Stimulated activated CD4-positive, alpha-beta T cell treated with anti-CD3 and anti-CD28 coated beads, Interleukin-15, amount 100 ng/mL, for 48 hours (primary cell): Measurements from ENCODE around the gene PDE8B.

ENCODE experiments used
- DNase-seq, 2 donors: peaks; one replicate each; pipeline ENCODE4 v3.0.0-alpha.2; 2020; ENCODE audit warnings: low read depth in 2 of 2

The PDE8B gene, protein sequence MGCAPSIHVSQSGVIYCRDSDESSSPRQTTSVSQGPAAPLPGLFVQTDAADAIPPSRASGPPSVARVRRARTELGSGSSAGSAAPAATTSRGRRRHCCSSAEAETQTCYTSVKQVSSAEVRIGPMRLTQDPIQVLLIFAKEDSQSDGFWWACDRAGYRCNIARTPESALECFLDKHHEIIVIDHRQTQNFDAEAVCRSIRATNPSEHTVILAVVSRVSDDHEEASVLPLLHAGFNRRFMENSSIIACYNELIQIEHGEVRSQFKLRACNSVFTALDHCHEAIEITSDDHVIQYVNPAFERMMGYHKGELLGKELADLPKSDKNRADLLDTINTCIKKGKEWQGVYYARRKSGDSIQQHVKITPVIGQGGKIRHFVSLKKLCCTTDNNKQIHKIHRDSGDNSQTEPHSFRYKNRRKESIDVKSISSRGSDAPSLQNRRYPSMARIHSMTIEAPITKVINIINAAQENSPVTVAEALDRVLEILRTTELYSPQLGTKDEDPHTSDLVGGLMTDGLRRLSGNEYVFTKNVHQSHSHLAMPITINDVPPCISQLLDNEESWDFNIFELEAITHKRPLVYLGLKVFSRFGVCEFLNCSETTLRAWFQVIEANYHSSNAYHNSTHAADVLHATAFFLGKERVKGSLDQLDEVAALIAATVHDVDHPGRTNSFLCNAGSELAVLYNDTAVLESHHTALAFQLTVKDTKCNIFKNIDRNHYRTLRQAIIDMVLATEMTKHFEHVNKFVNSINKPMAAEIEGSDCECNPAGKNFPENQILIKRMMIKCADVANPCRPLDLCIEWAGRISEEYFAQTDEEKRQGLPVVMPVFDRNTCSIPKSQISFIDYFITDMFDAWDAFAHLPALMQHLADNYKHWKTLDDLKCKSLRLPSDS

GRCh38 chr5:77210091-77210963 lies at the start of gene PDE8B:
TSS of gene PDE8B (plus strand) at chr5:77210680. CDS start at chr5:77210926, 246 bp downstream.
- DNase-seq, result no peak

DNA sequence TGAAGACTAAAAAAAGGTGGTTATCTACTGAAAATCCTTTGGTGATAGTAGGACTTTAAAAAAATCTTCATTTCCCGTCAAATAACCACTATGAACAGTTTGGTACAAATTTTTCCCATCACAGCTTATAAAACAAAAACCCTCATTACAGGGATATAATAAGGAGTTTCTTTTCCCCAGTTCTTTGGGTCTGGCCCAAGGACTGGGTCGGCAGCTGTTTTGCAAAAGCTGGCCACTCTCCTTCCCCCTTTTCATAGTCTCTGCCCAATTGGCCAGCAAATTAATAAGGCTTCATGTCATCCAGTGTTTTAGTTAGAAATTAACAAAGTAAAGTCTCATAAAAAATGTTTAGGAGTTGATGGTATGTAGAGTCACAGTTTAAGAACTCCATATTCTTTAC lies 47.0 kb upstream of the PDE8B start:
- DNase-seq, result no peak

DNA sequence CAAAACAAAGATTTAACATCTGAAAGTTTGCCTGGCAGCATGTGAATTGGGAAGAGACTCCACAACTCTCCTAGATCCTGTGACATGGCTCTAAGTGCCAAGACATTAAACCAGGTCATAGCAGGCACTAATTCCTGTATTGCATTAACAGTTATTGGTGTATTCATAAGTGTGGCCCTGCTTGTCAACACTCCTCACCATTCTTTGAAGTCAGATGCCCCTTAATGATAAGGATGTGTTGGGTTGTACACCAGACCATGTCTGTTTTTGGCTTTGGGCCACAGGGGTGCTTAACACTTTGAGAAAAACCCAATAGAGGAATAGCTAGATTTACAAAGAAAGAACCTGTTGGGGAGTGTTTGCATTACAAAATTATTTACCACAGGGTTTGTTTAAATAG lies 43.4 kb upstream of the PDE8B start:
- no peak for DNase-seq

- no peak for DNase-seq
Measured at GRCh38 chr5:77167695-77168121, 42.8 kb upstream of the PDE8B start.

DNA sequence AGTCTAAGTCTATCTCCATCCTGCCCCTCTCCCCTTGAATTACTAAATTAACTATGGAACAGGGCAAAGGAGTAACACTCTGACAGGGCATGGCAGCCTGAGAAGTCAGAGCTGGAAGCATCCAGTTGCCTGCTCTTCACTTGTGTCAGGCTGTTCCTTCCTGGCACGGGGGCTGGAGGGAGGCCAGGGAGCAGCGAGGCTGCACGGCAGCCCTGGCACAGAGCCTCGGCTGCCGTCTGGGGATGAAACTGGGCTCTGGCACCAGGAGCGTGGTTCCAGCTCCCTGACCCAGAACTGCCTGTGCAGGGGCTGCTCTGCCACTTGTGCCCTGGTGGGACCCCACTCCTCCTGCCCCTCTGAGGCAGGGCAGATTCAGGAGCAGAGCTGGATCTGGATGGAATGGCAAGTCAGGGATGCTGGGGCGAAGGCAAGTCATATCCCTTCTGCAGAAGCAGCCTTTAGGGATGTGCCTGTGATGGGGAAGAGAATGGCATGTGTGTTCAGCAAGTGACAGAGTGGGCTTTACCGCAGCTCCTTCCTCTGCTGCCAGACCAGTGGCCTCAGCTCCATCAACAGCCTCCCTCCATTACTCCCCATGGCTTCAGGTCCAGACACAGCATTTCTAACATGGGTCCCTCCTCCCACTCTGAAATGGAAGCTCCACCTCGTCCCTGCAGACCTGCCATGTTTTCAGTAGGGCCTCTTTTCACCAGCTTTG lies 42.2 kb upstream of the PDE8B start:
- DNase-seq, result no peak

- no peak for DNase-seq
Measured at GRCh38 chr5:77168879-77169244, 41.6 kb upstream of the PDE8B start.

DNA sequence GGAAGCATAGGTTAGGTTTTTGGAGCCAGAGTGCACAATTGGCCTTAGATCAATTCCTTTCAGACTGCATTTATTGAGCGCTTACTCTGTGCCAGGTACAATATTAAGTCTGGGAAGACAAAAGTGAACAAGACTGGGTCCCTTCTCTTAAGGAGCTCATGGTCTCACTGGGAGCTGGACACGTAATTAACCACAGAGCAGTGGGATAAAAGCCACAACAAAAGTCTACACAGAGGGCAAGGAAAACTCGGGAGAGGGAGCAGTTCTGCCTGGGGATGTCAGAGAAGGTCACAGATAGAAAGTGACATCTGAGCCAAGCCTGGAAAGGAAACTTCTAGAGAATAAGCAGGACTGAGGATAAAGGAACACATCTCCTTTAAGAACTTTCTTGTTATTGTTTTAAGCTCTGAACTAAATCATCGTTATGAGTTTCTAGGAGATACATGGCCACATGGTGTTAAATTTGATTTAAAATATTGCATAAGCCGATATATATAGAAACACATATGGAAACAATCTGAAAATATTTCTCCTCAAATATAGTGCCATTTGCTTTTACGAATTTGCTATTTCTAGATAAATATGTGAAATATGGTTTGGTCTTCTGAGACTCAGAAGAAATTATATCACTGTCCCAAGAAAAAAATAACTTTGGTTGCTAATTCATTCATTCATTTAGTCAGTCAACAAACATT lies 40.1 kb upstream of the PDE8B start:
- DNase-seq, result no peak

GRCh38 chr5:77171141-77171910 lies 39.2 kb upstream of the PDE8B start:
- no peak for DNase-seq

- DNase-seq, result no peak
Measured at GRCh38 chr5:77172713-77173328, 37.7 kb upstream of the PDE8B start.

GRCh38 chr5:77174526-77174925 lies 36.0 kb upstream of the PDE8B start:
- no peak for DNase-seq

- no peak for DNase-seq
Measured at GRCh38 chr5:77175231-77175630, 35.2 kb upstream of the PDE8B start.

DNA sequence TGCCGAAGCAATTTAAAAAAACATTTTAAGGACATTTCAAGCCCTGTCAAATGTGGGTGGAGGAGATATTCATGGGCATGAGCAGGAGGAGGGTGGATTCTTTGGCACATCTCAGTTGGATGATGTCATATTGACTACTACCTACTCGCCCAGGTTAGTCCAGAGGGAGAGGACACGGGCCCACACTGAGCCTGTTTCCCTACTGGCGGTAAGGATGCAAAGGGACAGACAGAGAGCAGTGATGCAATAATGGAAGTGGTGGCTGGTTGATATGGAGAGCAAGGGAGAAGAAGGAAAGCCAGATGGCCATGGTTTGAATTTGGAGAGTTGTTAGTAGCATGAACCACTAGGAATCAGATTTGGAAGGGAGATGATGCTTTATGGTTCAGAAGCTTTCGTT lies 34.1 kb upstream of the PDE8B start:
- no peak for DNase-seq

GRCh38 chr5:77177576-77177975 lies 32.9 kb upstream of the PDE8B start:
- DNase-seq, result no peak

DNA sequence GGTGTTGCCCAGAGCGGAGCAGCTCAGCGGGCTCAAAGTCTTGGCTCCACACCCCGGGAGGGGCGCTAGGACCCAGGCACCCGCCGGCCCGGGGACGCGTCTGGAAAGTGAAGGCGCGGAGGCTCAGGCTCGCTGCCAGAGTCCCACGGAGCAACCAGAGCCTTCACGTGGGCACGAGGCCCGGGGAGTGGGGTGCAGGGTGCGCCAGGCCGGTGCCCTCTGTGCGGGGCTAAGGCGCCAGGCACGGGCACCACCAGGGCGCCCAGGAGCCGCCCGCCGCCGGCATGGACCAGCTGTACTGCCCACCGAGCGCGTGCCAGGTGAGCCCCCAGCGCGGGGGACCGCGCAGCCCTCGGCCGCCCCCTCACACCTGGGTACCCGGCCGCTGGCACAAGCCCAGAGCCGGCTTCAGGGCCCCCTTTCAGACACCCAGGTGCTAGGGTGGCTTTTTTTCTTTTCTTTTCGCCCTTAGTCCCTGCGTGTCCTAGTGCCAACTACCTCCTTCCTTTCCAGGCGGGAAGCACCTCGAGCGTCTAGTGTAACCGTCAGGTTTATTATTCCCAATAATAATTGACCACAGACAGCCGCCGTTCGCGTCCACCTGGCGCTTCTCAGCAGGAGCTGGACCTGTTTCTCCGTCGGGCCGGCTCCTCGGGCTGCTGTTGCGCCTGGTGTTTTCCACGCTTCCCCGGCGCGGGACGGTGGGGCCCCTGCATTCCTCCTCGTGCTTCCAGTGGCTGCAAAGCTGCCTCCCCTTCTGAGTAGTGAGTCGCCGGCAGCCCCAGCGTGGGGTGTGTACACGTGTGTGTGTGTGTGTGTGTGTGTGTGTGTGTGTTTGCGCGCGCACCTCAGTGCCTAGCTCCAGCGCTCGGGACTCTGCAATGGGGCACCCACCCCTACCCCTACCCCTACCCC lies 30.1 kb upstream of the PDE8B start:
- DNase-seq, result no peak

DNA sequence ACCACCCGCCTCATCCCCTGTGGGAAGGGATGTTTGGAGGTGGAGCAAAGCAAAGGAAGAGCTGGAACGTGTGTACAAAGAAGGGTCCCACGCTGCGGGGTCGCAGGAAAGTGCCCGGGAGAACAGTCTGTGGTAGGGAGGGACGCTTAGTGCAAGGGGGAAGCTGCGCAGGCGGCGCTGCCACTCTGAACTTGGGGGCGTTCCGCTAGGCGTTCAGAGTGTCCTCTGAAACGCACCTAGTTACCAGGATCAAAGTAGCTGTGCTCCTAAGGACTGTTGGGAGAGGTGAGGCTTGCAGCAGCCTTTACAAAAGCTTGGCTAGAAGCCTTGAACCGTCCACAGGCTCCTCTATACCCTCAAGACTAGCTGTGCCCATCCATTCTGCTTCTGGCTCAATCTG lies 29.3 kb upstream of the PDE8B start:
- no peak for DNase-seq

GRCh38 chr5:77181596-77182304 lies 28.7 kb upstream of the PDE8B start:
- no peak for DNase-seq

- no peak for DNase-seq
Measured at GRCh38 chr5:77182367-77182766, 28.1 kb upstream of the PDE8B start.
